GM21367 (cell line): ENCODE data around the gene GGT1.
"Not testable (repeated sequence)": the region's sequence is repeated elsewhere in the genome, so short reads cannot be mapped to it uniquely, and the experiment has no call there.

Experiments
- ATAC-seq: cut with Tn5 transposase; IDR thresholded peaks from one replicate; pipeline ENCODE4 v1.9.1; 2021; ENCODE audit not compliant: unreplicated experiment

The GGT1 gene

GRCh38 chr22:24602847-24603769 lies at the start of gene GGT1:
GGT1 (plus strand) TSS chr22:24603193; CDS start chr22:24611082, 7,889 bp downstream.
- not testable (repeated sequence) for ATAC-seq

DNA sequence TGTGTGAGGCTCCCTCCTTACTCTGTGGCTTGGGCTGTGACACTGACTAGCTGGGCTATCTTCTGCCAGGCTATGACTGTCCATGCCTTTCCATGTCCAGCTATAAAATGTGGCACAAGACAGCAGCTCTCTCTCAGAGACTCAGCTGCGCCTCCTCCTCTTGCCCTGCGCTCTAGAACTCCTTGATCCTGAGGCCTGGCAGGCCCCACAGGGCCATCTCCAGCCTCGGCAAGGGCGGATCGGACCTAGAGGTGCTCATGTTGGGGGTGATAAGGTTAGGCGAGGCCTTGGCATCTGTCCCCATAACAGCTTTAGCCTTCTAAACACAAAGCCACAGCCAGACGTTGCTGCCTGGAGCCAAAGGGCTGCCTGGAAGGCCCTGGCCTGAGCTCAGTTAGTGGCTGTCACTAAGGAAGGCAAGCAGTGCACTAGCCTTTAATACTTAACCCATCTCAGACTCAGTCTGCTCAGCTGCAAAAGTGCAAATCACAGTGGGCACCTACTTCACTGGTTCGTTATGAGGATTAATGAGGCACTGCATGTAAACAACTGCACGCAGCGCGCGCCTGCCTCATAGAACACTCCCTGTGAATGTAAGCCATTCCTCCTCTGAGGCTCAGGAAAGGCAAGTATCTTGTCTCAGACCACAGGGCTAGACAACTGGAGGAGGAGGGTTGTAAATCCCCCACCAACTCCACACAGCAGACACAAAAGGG lies 49.2 kb upstream of the GGT1 start:
- ATAC-seq: no peak

GRCh38 chr22:24554313-24555164 lies 48.5 kb upstream of the GGT1 start, which contains the start of gene GUCD1:
GUCD1 (minus strand) TSS chr22:24555138; CDS start chr22:24554991, 147 bp downstream.
- peak; percentile 3 for ATAC-seq

- ATAC-seq: peak; percentile 52
These were observed 47.6 kb upstream of the GGT1 start, which contains the start of gene SNRPD3 for GRCh38 chr22:24555165-24556039. SNRPD3 (plus strand) TSS chr22:24555999; CDS start chr22:24557675, 1,676 bp downstream.

DNA sequence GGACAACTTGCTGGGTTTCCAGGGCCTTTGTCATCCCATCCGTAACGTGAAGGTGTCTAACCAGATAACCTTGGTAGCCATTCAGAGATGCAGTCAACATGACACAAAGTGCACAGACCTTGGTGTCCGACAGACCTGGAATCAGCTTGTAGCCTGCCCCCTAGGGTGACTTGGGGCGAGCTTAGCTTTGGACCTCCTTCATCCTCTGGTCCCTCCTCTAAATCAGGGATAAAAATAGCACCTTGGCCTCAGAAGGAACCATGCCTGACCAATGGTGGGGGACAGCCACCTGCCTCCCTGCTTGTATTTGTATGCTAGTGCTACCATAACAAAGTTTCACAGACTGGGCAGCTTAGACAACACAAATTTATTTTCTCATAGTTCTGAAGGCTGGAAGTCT lies 43.5 kb upstream of the GGT1 start:
- ATAC-seq: no peak

- ATAC-seq: no peak
These were observed 39.7 kb upstream of the GGT1 start for GRCh38 chr22:24563246-24563645.

DNA sequence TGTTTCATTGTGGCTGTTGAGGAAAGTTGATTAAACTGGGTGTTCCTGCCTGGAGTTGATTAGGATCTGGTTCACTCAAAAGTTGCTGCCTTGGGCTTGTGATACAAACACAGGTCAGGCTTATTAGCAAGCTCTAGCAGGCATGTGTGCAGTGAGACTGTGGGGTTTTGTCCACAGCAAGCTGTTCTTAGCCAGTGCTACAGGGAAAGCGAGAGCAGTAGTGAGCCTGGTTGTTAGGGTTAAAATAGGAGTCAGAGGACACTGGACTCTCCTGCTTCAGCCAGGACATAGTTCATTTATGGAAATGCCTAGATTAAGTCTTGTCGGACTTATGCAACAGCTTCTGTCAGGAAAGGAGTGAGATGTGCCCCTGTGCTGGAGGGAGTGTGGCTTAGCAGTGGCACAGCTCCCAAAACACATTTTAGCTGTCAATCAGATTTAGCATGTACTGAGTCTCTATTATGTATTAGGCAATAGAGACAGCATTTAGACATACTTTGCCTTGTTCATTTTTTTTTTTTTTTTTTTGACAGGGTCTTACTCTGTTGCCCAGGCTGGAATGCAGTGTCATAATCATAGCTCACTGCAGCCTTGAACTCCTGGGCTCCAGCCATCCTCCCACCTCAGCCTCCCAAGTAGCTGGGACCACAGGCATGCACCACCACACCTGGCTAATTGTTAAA lies 38.5 kb upstream of the GGT1 start:
- no peak for ATAC-seq

GRCh38 chr22:24565077-24565476 lies 37.9 kb upstream of the GGT1 start:
- ATAC-seq: no peak

GRCh38 chr22:24566899-24567511 lies 36.0 kb upstream of the GGT1 start:
- ATAC-seq: no peak

DNA sequence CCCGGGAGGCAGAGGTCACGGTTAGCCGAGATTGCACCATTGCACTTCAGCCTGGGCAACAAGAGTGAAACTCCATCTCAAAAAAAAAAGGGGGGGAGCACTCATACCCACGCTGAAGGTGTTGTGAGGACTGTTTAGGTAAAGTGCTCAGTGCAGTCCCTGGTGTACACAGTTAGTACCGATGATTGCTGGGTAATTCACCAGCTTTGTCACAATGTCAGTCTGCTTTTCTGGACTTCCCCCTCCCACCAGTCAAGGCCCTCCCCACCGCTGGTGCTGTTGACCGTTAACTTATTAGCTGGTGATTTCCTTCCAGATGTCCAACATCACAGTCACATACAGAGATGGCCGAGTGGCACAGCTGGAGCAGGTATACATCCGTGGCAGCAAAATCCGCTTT lies 35.3 kb upstream of the GGT1 start:
- no peak for ATAC-seq

GRCh38 chr22:24571266-24571665 lies 31.7 kb upstream of the GGT1 start:
- ATAC-seq: no peak

DNA sequence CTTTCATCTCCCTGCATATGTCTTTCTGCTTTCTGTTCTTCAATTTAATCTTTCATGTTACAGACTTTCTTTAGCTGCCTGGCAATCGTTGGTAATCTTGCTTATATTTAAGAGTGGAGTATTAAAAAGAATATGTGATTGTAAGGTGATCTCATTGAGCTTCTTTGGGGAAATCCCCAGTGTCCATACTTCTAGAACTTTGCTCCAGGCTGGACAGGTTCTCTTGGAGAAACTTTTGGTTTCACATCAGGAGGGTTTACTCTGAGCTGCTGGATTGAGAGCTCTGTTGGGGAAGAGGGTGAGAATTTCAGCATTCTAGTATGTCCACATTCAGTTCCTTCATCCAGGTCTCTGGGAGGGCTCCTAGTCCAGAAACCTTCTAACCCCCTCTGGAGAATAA lies 26.2 kb upstream of the GGT1 start:
- no peak for ATAC-seq

DNA sequence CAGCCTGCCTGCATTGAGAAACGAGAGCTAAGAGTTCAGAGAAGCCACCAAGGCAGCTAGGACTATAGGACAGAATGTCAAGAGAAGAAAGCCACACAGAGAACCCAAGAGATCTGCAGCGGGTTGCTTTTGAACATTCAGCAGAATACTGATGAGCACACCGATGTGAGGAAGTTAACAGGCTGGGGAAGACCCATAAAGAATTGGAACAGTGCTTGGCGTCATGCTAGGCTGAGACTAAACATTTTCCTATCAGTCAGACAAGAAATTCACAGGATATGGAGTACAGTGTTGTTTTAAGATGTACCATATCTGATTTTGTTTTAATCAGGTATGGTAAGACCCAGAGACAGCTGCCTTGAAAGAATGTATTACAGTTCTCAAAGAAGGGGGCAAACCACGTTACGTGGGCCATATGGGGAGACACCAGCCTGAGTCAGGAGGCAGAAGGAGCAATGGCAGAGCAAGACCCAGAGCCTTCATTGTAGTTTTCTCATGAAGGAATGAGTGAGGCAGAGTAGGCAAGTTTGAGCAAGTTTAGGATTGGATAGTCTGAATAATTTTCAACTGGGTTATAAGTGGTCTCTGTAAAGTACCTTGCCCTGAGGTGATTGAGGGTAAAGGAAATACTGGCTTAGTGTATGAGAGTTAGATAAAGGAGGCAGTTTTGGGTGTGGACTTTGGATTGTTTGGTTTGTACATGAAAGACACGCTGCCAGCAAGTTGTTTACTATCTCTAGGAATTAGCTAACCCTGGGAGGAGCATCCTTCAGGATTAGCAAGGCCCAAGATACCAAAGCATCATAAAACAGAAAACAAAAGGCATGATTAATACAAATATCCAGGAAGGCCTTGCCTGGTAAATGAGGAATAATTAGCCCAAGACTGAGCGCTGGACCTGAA lies 24.4 kb upstream of the GGT1 start:
- ATAC-seq: no peak

DNA sequence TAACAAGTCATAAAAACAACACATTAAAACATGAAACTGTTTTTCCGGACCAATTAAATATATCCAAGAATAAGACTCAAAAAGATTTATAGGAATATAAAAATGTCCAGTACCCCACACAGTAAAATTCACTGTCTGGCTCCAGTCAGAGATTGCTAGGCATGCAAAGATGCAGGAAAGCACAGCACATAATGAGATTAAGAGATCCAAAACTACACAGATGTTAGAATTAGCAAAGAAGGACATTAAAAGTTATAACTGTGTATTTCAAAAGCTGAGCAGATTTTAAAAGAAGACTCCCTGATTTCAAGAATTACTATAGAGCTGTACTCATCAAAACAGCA lies 23.8 kb upstream of the GGT1 start:
- no peak for ATAC-seq

DNA sequence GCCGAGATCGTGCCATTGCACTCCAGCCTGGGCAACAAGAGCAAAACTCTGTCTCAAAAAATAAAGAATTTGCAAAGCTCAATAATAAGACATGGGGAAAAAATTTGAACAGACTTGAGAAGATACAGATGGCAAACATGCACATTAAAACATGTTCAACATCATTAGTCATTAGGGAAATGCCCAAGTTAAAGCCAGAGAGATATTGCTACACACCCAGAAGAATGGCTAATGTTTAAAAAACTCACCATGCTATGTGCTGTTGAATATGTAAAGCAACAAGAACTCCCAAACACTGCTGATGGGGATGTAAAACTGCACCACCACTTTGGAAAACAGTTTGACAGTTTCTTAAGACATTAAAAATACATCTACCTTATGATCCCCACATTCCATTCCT lies 22.7 kb upstream of the GGT1 start:
- ATAC-seq: no peak

GRCh38 chr22:24582056-24582814 lies 20.8 kb upstream of the GGT1 start:
- no peak for ATAC-seq
